ENCODE measurements around the gene RPS6KA4.
"Not testable (repeated sequence)": the region's sequence is repeated elsewhere in the genome, so short reads cannot be mapped to it uniquely, and the experiment has no call there.

RPS6KA4 gene

GRCh38 chr11:64385945-64386704 is 27.2 kb downstream of the RPS6KA4 start:
- DNase-seq, result no peak

- no peak for DNase-seq
Observed at GRCh38 chr11:64387916-64388315, 29.0 kb downstream of the RPS6KA4 start.

GRCh38 chr11:64388894-64389293 is 29.9 kb downstream of the RPS6KA4 start:
- DNase-seq, result no peak

- no peak for DNase-seq
Observed at GRCh38 chr11:64389851-64390250, 30.9 kb downstream of the RPS6KA4 start.

- no peak for DNase-seq
Observed at GRCh38 chr11:64390558-64390957, 31.6 kb downstream of the RPS6KA4 start.

GRCh38 chr11:64391839-64392238 is 32.9 kb downstream of the RPS6KA4 start:
- DNase-seq, result no peak

GRCh38 chr11:64395545-64396078 is 36.6 kb downstream of the RPS6KA4 start:
- DNase-seq, result peak; percentile 51

- peak; percentile 56 for DNase-seq
Observed at GRCh38 chr11:64396079-64396591, 37.2 kb downstream of the RPS6KA4 start.

DNA sequence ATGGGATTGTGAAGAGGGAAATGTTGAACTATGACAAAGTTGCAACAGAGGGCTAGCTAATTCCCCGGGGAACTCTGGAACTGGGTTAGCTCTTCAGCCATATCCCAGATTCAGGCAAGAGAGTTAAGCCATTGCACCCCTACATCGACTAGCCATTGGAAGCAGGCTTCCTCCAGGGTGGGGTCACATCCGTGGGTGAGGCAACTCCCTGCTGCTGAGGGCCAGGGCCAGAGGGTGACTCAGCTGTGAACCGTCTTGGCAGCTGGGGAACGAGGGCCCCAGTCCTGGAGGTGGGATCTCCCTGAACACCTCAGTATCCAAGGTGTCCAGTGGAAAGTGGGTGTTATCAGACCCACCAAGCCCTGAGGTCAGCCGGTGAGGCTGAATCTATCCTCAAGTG is 41.1 kb downstream of the RPS6KA4 start:
- DNase-seq, result no peak

- DNase-seq, result no peak
Observed at GRCh38 chr11:64400667-64401066, 41.7 kb downstream of the RPS6KA4 start.

GRCh38 chr11:64401775-64402174 is 42.8 kb downstream of the RPS6KA4 start:
- DNase-seq, result no peak

- no peak for DNase-seq
Observed at GRCh38 chr11:64403106-64403505, 44.1 kb downstream of the RPS6KA4 start.

DNA sequence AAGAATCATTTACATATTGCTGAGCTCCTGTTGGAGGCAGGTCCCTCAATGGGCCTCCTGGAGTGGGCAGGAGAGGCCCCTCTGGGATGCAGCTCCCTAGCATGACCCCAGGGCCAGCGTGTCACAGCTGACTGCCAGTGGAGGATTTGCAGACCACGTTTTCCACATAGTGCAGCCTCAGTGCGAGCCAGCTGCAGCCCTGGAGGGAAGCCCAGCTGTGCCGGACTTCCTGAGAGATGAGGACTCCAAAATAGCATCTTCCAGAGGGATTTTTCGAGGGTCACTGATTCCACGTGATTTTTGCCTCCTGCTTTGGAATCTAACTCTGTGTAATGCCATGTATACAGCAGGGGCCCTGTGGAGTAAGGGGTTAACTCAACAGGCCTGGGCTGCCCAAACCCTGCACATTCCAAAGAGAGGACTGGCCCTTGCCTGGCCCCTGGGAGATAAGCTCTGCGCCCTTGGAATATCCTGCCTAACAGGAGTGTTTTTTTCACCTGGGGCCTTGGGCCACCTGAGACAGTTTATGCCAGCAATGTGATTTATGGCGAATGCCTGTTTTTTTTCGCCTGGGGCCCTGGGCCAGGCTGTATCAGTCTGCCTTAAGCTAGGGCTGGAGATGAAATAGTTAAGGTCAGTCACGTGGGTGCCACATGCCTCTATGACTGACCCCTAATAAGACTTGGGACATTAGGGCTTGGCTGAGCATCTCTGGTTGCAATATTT is 47.4 kb downstream of the RPS6KA4 start:
- DNase-seq, result no peak

- no peak for DNase-seq
Observed at GRCh38 chr11:64407221-64407620, 48.3 kb downstream of the RPS6KA4 start.

DNA sequence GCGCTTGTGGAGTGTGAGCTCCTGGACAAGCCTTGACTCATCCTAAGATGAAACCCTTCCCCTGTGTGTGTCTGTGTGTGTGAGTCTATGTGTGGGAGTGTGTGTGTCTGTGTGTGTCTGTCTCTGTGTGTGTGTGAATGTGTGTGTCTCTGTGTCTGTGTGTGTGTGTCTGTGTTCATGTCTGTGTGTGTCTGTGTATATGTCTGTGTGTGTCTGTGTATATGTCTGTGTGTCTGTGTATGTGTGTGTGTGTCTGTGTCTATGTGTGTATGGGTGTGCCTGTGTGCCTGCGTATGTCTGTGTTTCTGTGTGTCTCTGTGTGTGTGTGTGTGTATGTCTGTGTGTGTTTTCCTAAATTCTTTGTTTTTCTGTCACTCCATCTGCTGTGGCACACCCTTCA is 48.7 kb downstream of the RPS6KA4 start:
- DNase-seq, result no peak

DNA sequence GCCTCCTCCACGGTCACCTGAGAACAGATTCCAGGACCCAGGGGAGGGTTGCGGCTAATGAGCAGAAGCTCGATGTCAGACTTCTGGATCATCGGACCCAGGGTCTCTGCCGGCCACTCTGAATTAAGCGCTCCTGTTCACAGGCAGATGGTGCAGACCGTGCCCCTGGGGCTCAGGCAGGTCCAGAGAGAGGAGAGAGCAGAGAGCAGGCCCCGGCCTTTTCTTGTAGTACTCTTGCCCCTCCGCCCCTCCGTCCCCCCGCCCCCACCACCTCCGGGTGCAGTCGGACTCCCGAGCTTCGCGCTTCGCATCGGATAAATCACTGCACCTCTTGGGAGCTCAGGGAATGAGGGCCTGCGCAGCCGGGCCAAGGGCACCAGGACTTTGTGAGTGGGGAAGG is 50.3 kb downstream of the RPS6KA4 start:
- DNase-seq, result no peak

GRCh38 chr11:64409707-64410403 is 50.9 kb downstream of the RPS6KA4 start:
- DNase-seq, result no peak

GRCh38 chr11:64410404-64410734 is 51.4 kb downstream of the RPS6KA4 start:
- DNase-seq, result no peak

DNA sequence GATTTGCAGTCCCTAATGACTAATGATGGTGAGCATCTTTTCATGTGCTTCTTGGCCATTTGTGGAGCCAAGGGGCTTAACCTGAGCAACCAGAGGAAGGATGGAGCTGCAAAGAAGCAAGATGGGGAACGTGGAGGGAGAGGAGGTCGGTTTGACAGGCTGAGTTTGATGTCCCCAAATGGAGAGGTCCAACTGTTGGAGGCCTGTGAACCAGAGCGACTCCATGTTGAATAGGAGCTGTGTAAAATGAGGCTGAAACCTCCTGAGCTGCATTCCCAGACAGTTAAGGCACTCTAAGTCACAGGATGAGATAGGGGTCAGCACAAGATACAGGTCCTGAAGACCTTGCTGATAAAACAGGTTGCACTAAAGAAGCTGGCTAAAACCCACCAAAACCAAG is 54.5 kb downstream of the RPS6KA4 start:
- DNase-seq, result no peak

GRCh38 chr11:64415286-64415685 is 56.3 kb downstream of the RPS6KA4 start:
- no peak for DNase-seq

- no peak for DNase-seq
Observed at GRCh38 chr11:64415996-64416728, 57.2 kb downstream of the RPS6KA4 start.

GRCh38 chr11:64418233-64418632 is 59.3 kb downstream of the RPS6KA4 start:
- not testable (repeated sequence) for DNase-seq

Measured in right kidney (tissue), 1 donor.